NB4 (cell line): ENCODE results near the gene GRIA2.

Experiments used
- CTCF ChIP-seq: IDR thresholded peaks from one replicate; pipeline ENCODE4 v1.5.1; 2012; ENCODE audit warnings: low read depth, low read length
- MAX ChIP-seq: IDR thresholded peaks from 2 replicates; pipeline ENCODE4 v1.6.1; 2011; ENCODE audit warnings: low read depth, low read length
- MYC ChIP-seq: IDR thresholded peaks from 2 replicates; pipeline ENCODE4 v1.6.1; 2011; ENCODE audit warnings: low read depth, low read length
- POLR2A ChIP-seq: IDR thresholded peaks from 2 replicates; pipeline ENCODE4 v1.6.1; 2011; ENCODE audit warnings: mild to moderate bottlenecking; ENCODE audit not compliant: insufficient read length; ENCODE audit errors: extremely low read depth

GRCh38 chr4:157231525-157231924 is 11.0 kb downstream of the GRIA2 start:
- no peak for TF ChIP-seq POLR2A
- TF ChIP-seq CTCF, result no peak
- TF ChIP-seq MYC, result no peak
- no peak for TF ChIP-seq MAX
